SK-N-SH (cell line): ENCODE results near the gene RNF121. TPM values are rescaled to one million over a fixed set of nuclear protein-coding genes. Genes with fewer than 3 reads are reported as not detected.

Source experiments
- CTCF ChIA-PET: fragments of 300-600, 350-600 bp; formaldehyde crosslinking; extraction: SDS; loops from one replicate; lab custom pipeline; 2021; lab: Yijun Ruan, JAX
- POLR2A ChIA-PET: fragments of 350-600 bp; sonication (Branson Sonifier 250); formaldehyde crosslinking; extraction: SDS; loops from one replicate; lab custom pipeline; 2020; ENCODE audit warnings: antibody characterized with exemption, inconsistent platforms; lab: Yijun Ruan, JAX
- DNase-seq: peaks from one replicate; pipeline ENCODE4 v3.0.0; 2012
- H2AFZ ChIP-seq: fragments of 200-600 bp; sonication (generic); 2 replicates; pipeline ENCODE4 v1.8.1; 2016; ENCODE audit warnings: antibody characterized with exemption, mild to moderate bottlenecking, low read depth
- H3F3A ChIP-seq: fragments of 200-600 bp; sonication (generic); replicated peaks from 2 replicates; pipeline ENCODE3; 2016; ENCODE audit warnings: antibody characterized with exemption, mild to moderate bottlenecking; ENCODE audit not compliant: insufficient read depth
- H3K27ac ChIP-seq, 2 experiments: fragments of 200-500 bp in 1 of 2; fragments of 200-600 bp in 1 of 2; sonication (Bioruptor generic) in 1 of 2; sonication (generic), shearing (Covaris generic) in 1 of 2; 2 replicates each; pipeline versions ENCODE4 v1.5.1 to v1.6.1; 2014 to 2016; ENCODE audit warnings: low read depth in 2 of 2, inconsistent platforms in 1 of 2, low read length in 1 of 2, mild to moderate bottlenecking in 1 of 2, mixed read lengths in 1 of 2
- H3K27me3 ChIP-seq: fragments of 200-600 bp; sonication (generic), shearing (Covaris generic); 2 replicates; pipeline ENCODE4 v1.6.1; 2016; ENCODE audit warnings: mixed run types; ENCODE audit not compliant: insufficient read depth
- H3K36me3 ChIP-seq, 2 experiments: fragments of 200-500 bp in 1 of 2; fragments of 200-600 bp in 1 of 2; sonication (Bioruptor generic) in 1 of 2; sonication (generic) in 1 of 2; replicated peaks in 1 of 2; 2 replicates each; pipeline versions ENCODE3 to v1.5.1; 2014 to 2016; ENCODE audit warnings: low read length in 1 of 2, mild to moderate bottlenecking in 1 of 2; ENCODE audit not compliant: insufficient read depth in 2 of 2, control insufficient read depth in 1 of 2
- H3K4me1 ChIP-seq, 2 experiments: fragments of 200-500 bp in 1 of 2; fragments of 200-600 bp in 1 of 2; sonication (Bioruptor generic) in 1 of 2; sonication (generic), shearing (Covaris generic) in 1 of 2; 2 replicates each; pipeline versions ENCODE4 v1.5.1 to v1.6.1; 2014 to 2016; ENCODE audit warnings: low read depth in 1 of 2, low read length in 1 of 2, mixed run types in 1 of 2; ENCODE audit not compliant: insufficient read depth in 2 of 2, control insufficient read depth in 1 of 2
- H3K4me2 ChIP-seq: fragments of 200-600 bp; sonication (generic), shearing (Covaris generic); 2 replicates; pipeline ENCODE4 v1.6.1; 2017; ENCODE audit warnings: mixed run types
- H3K4me3 ChIP-seq, 2 experiments: fragments of 200-500 bp in 1 of 2; fragments of 200-600 bp in 1 of 2; sonication (Bioruptor generic) in 1 of 2; sonication (generic), shearing (Covaris generic) in 1 of 2; 2 replicates each; pipeline versions ENCODE4 v1.5.1 to v1.8.1; 2014 to 2016; ENCODE audit warnings: low read depth in 2 of 2, inconsistent platforms in 1 of 2, low read length in 1 of 2, mild to moderate bottlenecking in 1 of 2, mixed read lengths in 1 of 2, moderate library complexity in 1 of 2
- H3K79me2 ChIP-seq: fragments of 200-600 bp; sonication (generic); 2 replicates; pipeline ENCODE4 v1.8.1; 2017; ENCODE audit warnings: mild to moderate bottlenecking; ENCODE audit not compliant: insufficient read depth
- H3K9ac ChIP-seq: fragments of 200-600 bp; sonication (generic); 2 replicates; pipeline ENCODE4 v1.6.1; 2017; ENCODE audit warnings: mixed run types
- H3K9me2 ChIP-seq: fragments of 200-600 bp; sonication (generic); 2 replicates; pipeline ENCODE4 v1.6.1; 2017; ENCODE audit warnings: mixed run types
- H3K9me3 ChIP-seq: fragments of 200-600 bp; sonication (generic); 2 replicates; pipeline ENCODE4 v1.6.1; 2017; ENCODE audit warnings: mixed run types, mild to moderate bottlenecking, moderate library complexity
- H4K20me1 ChIP-seq: fragments of 200-600 bp; sonication (generic); 2 replicates; pipeline ENCODE4 v1.6.1; 2017; ENCODE audit warnings: mild to moderate bottlenecking, mixed run types; ENCODE audit not compliant: insufficient read depth
- EP300 ChIP-seq, 2 experiments: IDR thresholded peaks; 2 replicates each; pipeline versions ENCODE4 v1.4.0 to v1.6.1; 2012; ENCODE audit warnings: borderline replicate concordance in 1 of 2, low read depth in 1 of 2, low read length in 1 of 2
- EZH2phosphoT487 ChIP-seq: fragments of 200-600 bp; sonication (generic); IDR thresholded peaks from 2 replicates; pipeline ENCODE4 v1.6.1; 2017; ENCODE audit warnings: low read depth, mixed run types, mild to moderate bottlenecking, antibody characterized with exemption, moderate library complexity, borderline replicate concordance
- GABPA ChIP-seq: IDR thresholded peaks from 2 replicates; pipeline ENCODE4 v1.4.0; 2012; ENCODE audit warnings: low read depth, mild to moderate bottlenecking
- MEF2A ChIP-seq: IDR thresholded peaks from 2 replicates; pipeline ENCODE4 v1.4.0; 2012; ENCODE audit warnings: low read depth, borderline replicate concordance
- NFIC ChIP-seq: IDR thresholded peaks from 2 replicates; pipeline ENCODE4 v1.4.0; 2012; ENCODE audit warnings: borderline replicate concordance
- PBX3 ChIP-seq: IDR thresholded peaks from 2 replicates; pipeline ENCODE4; 2012
- POLR2AphosphoS5 ChIP-seq: IDR thresholded peaks from 2 replicates; pipeline ENCODE4 v1.6.1; 2012; ENCODE audit warnings: low read depth, low read length
- RAD21 ChIP-seq: IDR thresholded peaks from 2 replicates; pipeline ENCODE4 v1.6.1; 2012; ENCODE audit warnings: mild to moderate bottlenecking, low read length
- REST ChIP-seq: IDR thresholded peaks from 2 replicates; pipeline ENCODE4 v1.6.1; 2012; ENCODE audit warnings: mild to moderate bottlenecking, low read depth, low read length, moderate library complexity
- RFX5 ChIP-seq: IDR thresholded peaks from 2 replicates; pipeline ENCODE4 v1.6.1; 2012; ENCODE audit warnings: mild to moderate bottlenecking, improper control_type of control experiment, low read length
- RXRA ChIP-seq: IDR thresholded peaks from 2 replicates; pipeline ENCODE4 v1.4.0; 2012; ENCODE audit warnings: low read depth, mild to moderate bottlenecking, borderline replicate concordance
- TAF1 ChIP-seq: IDR thresholded peaks from 2 replicates; pipeline ENCODE4 v1.6.1; 2012; ENCODE audit warnings: low read depth, mild to moderate bottlenecking, low read length, moderate library complexity, borderline replicate concordance
- TEAD4 ChIP-seq: IDR thresholded peaks from 2 replicates; pipeline ENCODE4 v1.4.0; 2012; ENCODE audit warnings: mild to moderate bottlenecking, borderline replicate concordance; ENCODE audit not compliant: insufficient read depth
- USF2 ChIP-seq: fragments of 150-350 bp; IDR thresholded peaks from 2 replicates; pipeline ENCODE4 v1.6.1; 2017; ENCODE audit warnings: antibody characterized with exemption, low read length, low read depth, borderline replicate concordance
- YY1 ChIP-seq: IDR thresholded peaks from 2 replicates; pipeline ENCODE4 v1.4.0; 2012; ENCODE audit warnings: low read depth, mild to moderate bottlenecking
- WGBS: methylation state at CpG from one replicate; pipeline ENCODE4 v1.1.6; 2017; ENCODE audit warnings: low lambda C conversion rate; 5-methylcytosine and 5-hydroxymethylcytosine counted together
- polyA plus RNA-seq, 3 experiments: library from polyadenylated mRNA; depleted of rRNA; stranded (reverse); fragments of >200 nt; gene quantifications; 2 replicates each; pipeline ENCODE4 v1.2.3, GENCODE V29; 2012

RNF121 gene
- polyA plus RNA-seq, 1 of the 3 experiments (the other 2 are of a cell fraction), result 49.5 TPM

GRCh38 chr11:72007089-72007476, 78.2 kb downstream of the RNF121 start:
- Histone ChIP-seq H3K4me2 (no peak overlapping the region), H3K79me2 (peaks cover 1% of the 10 kb centered on the region; the same call in 1 of the 2 replicates), H3K27ac (no peak overlapping the region; a peak in 1 of 4 replicates), H2AFZ (no peak overlapping the region), H3F3A (peaks cover 58% of the 10 kb centered on the region), H3K9me2 (no peaks in the 10 kb centered on the region), H3K4me3 (no peak overlapping the region), H3K9ac (no peak overlapping the region), H3K4me1 (no peaks in the 10 kb centered on the region; a peak in 1 of 4 replicates), H3K27me3 (no peaks in the 10 kb centered on the region), H4K20me1 (peaks cover 58% of the 10 kb centered on the region), H3K36me3 (peaks cover 42 to 99% of the 10 kb centered on the region in 2 experiments), H3K9me3 (no peaks in the 10 kb centered on the region)
- no peak for DNase-seq
- WGBS, result 94% methylated on average over 15 of the region's 15 CpGs
- POLR2A ChIA-PET, result no interaction called here
- CTCF ChIA-PET, result interaction anchor here (1.1 to 2.5 kb wide), 4 partner anchors 8 to 424 kb away, joined by 3 to 11 read pairs (median 4); no protein-coding TSS in a partner anchor
- TF ChIP-seq RAD21, result no peak
- no peak for TF ChIP-seq POLR2AphosphoS5
- no peak for TF ChIP-seq REST
- TF ChIP-seq PBX3, result no peak

GRCh38 chr11:72007587-72007986, 78.7 kb downstream of the RNF121 start:
- Histone ChIP-seq H3K4me2 (no peak overlapping the region), H3K4me1 (no peaks in the 10 kb centered on the region; a peak in 1 of 4 replicates), H3K79me2 (peaks cover 2% of the 10 kb centered on the region; the same call in 1 of the 2 replicates), H3K27ac (no peak overlapping the region; a peak in 1 of 4 replicates), H3K9me2 (no peaks in the 10 kb centered on the region), H4K20me1 (peaks cover 63% of the 10 kb centered on the region), H3K9me3 (no peaks in the 10 kb centered on the region), H3K9ac (no peak overlapping the region), H3K27me3 (no peaks in the 10 kb centered on the region), H3K4me3 (no peak overlapping the region), H3K36me3 (peaks cover 43 to 99% of the 10 kb centered on the region in 2 experiments), H3F3A (peaks cover 53% of the 10 kb centered on the region), H2AFZ (no peak overlapping the region)
- no peak for TF ChIP-seq RFX5
- no peak for TF ChIP-seq EZH2phosphoT487
- no peak for TF ChIP-seq RXRA
- TF ChIP-seq TAF1, result no peak
- TF ChIP-seq USF2, result no peak
- TF ChIP-seq YY1, result no peak
- no peak for TF ChIP-seq TEAD4
- no peak for TF ChIP-seq NFIC
- no peak; the same call in 1 of the 2 replicates for TF ChIP-seq POLR2AphosphoS5
- no peak for TF ChIP-seq RAD21
- no peak for TF ChIP-seq MEF2A
- no peak for TF ChIP-seq EP300 (IDR thresholded peaks at IDR 0.05; ENCODE audit: borderline replicate concordance in 1 of 2, low read depth in 1 of 2, low read length in 1 of 2)
- TF ChIP-seq GABPA, result no peak
- no peak for DNase-seq
- POLR2A ChIA-PET, result interaction anchor here (1.7 kb wide), 1 partner anchor 9 kb away, joined by 4 read pairs; no protein-coding TSS in a partner anchor
- 92% methylated on average over 5 of the region's 5 CpGs for WGBS
- CTCF ChIA-PET, result interaction anchor here (0.5 to 2.4 kb wide), 7 partner anchors 16 to 426 kb away, joined by 3 to 16 read pairs (median 4); no protein-coding TSS in a partner anchor
